NCI-H1417 treated with DMSO at 0.1 percent for 48 hours (cell line): ENCODE results near the gene PNMA8B.
"Not testable (repeated sequence)": the region's sequence is repeated elsewhere in the genome, so short reads cannot be mapped to it uniquely, and the experiment has no call there.

Source experiments
- DNase-seq: peaks from one replicate; lab custom pipeline; 2025; lab: John Stamatoyannopoulos, UW

PNMA8B gene

GRCh38 chr19:46513461-46514236 lies 18.0 kb upstream of the PNMA8B start:
- no peak for DNase-seq

- no peak for DNase-seq
These were observed 15.6 kb upstream of the PNMA8B start for GRCh38 chr19:46511237-46511636.

- DNase-seq: no peak
These were observed 12.5 kb upstream of the PNMA8B start for GRCh38 chr19:46508206-46508605.

GRCh38 chr19:46503848-46504453 lies 8.3 kb upstream of the PNMA8B start:
- no peak for DNase-seq

- DNase-seq: no peak
These were observed 7.2 kb upstream of the PNMA8B start for GRCh38 chr19:46502891-46503290.

- no peak for DNase-seq
These were observed 4.0 kb upstream of the PNMA8B start for GRCh38 chr19:46499692-46500091.

GRCh38 chr19:46497773-46498172 lies 2.1 kb upstream of the PNMA8B start:
- DNase-seq: no peak

GRCh38 chr19:46496886-46497285 lies 1.2 kb upstream of the PNMA8B start:
- not testable (repeated sequence) for DNase-seq

- no peak for DNase-seq
These were observed 637 bp upstream of the PNMA8B start for GRCh38 chr19:46496304-46496703.

- DNase-seq: no peak
These were observed 504 bp downstream of the PNMA8B start for GRCh38 chr19:46494941-46495785.

GRCh38 chr19:46494146-46494940 lies 1.3 kb downstream of the PNMA8B start:
- DNase-seq: no peak

- DNase-seq: no peak
These were observed 2.2 kb downstream of the PNMA8B start for GRCh38 chr19:46493236-46494145.

GRCh38 chr19:46492841-46493235 lies 2.8 kb downstream of the PNMA8B start:
- no peak for DNase-seq

GRCh38 chr19:46491975-46492682 lies 3.5 kb downstream of the PNMA8B start:
- DNase-seq: no peak

- no peak for DNase-seq
These were observed 4.9 kb downstream of the PNMA8B start for GRCh38 chr19:46490774-46491173.

- no peak for DNase-seq
These were observed 6.0 kb downstream of the PNMA8B start for GRCh38 chr19:46489445-46490272.

GRCh38 chr19:46488551-46488950 lies 7.1 kb downstream of the PNMA8B start:
- no peak for DNase-seq

- no peak for DNase-seq
These were observed 7.7 kb downstream of the PNMA8B start for GRCh38 chr19:46487802-46488445.
